Activated naive CD8-positive, alpha-beta T cell treated with anti-CD3 and anti-CD28 coated beads, Interleukin-2, amount 10 ng/mL, durations not matched to agents 7 days and 5 days (primary cell): Measurements from ENCODE around the gene FTSJ1. TPM values are rescaled to one million over a fixed set of nuclear protein-coding genes. Genes with fewer than 3 reads are reported as not detected.
"Not testable (repeated sequence)": the region's sequence is repeated elsewhere in the genome, so short reads cannot be mapped to it uniquely, and the experiment has no call there.

Source experiments
- ATAC-seq: fragments of 150-1000 bp; cut with Tn5 transposase; one replicate; pipeline ENCODE4 v1.10.0; 2021; ENCODE audit warnings: low read depth, moderate library complexity
- POLR2A ChIA-PET: fragments of 350-600 bp; sonication (Branson Sonifier 250); formaldehyde crosslinking; loops from one replicate; lab custom pipeline; 2021; ENCODE audit warnings: antibody characterized with exemption; lab: Charles Lee
- DNase-seq: peaks from one replicate; pipeline ENCODE4 v3.0.0; 2021
- H3K27ac Mint-ChIP-seq: one replicate; pipeline ENCODE4 v1.8.0; 2022; ENCODE audit warnings: mild to moderate bottlenecking, mixed read lengths
- H3K27me3 Mint-ChIP-seq: one replicate; pipeline ENCODE4 v1.8.0; 2022; ENCODE audit warnings: mild to moderate bottlenecking, moderate library complexity, mixed read lengths
- H3K36me3 Mint-ChIP-seq: one replicate; pipeline ENCODE4 v1.8.0; 2021; ENCODE audit warnings: mild to moderate bottlenecking, mixed read lengths
- H3K4me1 Mint-ChIP-seq: one replicate; pipeline ENCODE4 v1.8.0; 2021; ENCODE audit warnings: mixed read lengths
- H3K4me3 Mint-ChIP-seq: one replicate; pipeline ENCODE4 v1.8.0; 2022; ENCODE audit warnings: mild to moderate bottlenecking, moderate library complexity, mixed read lengths
- H3K9me3 Mint-ChIP-seq: one replicate; pipeline ENCODE4 v1.8.0; 2021; ENCODE audit warnings: mixed read lengths
- total RNA-seq, 2 experiments: library from RNA; stranded (reverse); gene quantifications; one replicate each; pipeline ENCODE4 v1.2.3, GENCODE V29; 2021

Gene FTSJ1
- total RNA-seq, 2 experiments from 2014 or later: 56.2 to 59.2 TPM

- Mint-ChIP-seq H3K27ac (peak overlapping the region; percentile 76), H3K27me3 (no peaks in the 10 kb centered on the region), H3K36me3 (peaks cover 23% of the 10 kb centered on the region), H3K4me3 (peak overlapping the region; percentile 92), H3K9me3 (no peaks in the 10 kb centered on the region), H3K4me1 (peaks cover 30% of the 10 kb centered on the region)
- DNase-seq: no peak
- POLR2A ChIA-PET: no interaction called here
- ATAC-seq: no peak
These were observed 47.7 kb downstream of the FTSJ1 start for GRCh38 chrX:48523682-48524081.

- H3K27ac Mint-ChIP-seq, ATAC-seq, DNase-seq, H3K9me3 Mint-ChIP-seq, H3K27me3 Mint-ChIP-seq: not testable (repeated sequence)
- Mint-ChIP-seq H3K36me3 (peaks cover 22% of the 10 kb centered on the region), H3K4me3 (peak overlapping the region; percentile 54), H3K4me1 (peaks cover 15% of the 10 kb centered on the region)
- POLR2A ChIA-PET: interaction anchor here (1.4 to 1.5 kb wide), 2 partner anchors 51 to 58 kb away, joined by 3 to 4 read pairs; no protein-coding TSS in a partner anchor
These were observed 49.9 kb downstream of the FTSJ1 start for GRCh38 chrX:48525853-48526252.

- no peak overlapping the region for H3K27ac Mint-ChIP-seq
- ATAC-seq (no peak), DNase-seq (no peak)
- no peaks in the 10 kb centered on the region for H3K27me3 Mint-ChIP-seq
- POLR2A ChIA-PET: interaction anchor here (4.7 kb wide), 1 partner anchor 8 kb away, joined by 21 read pairs; the partner anchor contains the start of gene TBC1D25
- H3K4me3 Mint-ChIP-seq: no peak overlapping the region
- H3K36me3 Mint-ChIP-seq: peaks cover 25% of the 10 kb centered on the region
- peaks cover 22% of the 10 kb centered on the region for H3K4me1 Mint-ChIP-seq
- no peaks in the 10 kb centered on the region for H3K9me3 Mint-ChIP-seq
These were observed 54.7 kb downstream of the FTSJ1 start for GRCh38 chrX:48530736-48531135.

GRCh38 chrX:48531358-48531959 is 55.5 kb downstream of the FTSJ1 start:
- H3K27ac Mint-ChIP-seq: peak overlapping the region; percentile 74
- H3K36me3 Mint-ChIP-seq: peaks cover 24% of the 10 kb centered on the region
- peak overlapping the region; percentile 19 for H3K4me3 Mint-ChIP-seq
- POLR2A ChIA-PET: interaction anchor here (4.7 kb wide), 1 partner anchor 8 kb away, joined by 21 read pairs; the partner anchor contains the start of gene TBC1D25
- ATAC-seq (peak; percentile 58), DNase-seq (no peak)
- peaks cover 22% of the 10 kb centered on the region for H3K4me1 Mint-ChIP-seq
- no peaks in the 10 kb centered on the region for H3K9me3 Mint-ChIP-seq
- H3K27me3 Mint-ChIP-seq: no peaks in the 10 kb centered on the region

GRCh38 chrX:48532161-48532560 is 56.2 kb downstream of the FTSJ1 start:
- Mint-ChIP-seq H3K4me1 (peaks cover 19% of the 10 kb centered on the region), H3K36me3 (peaks cover 22% of the 10 kb centered on the region), H3K4me3 (no peak overlapping the region), H3K27me3 (no peaks in the 10 kb centered on the region), H3K27ac (peak overlapping the region; percentile 74), H3K9me3 (no peaks in the 10 kb centered on the region)
- DNase-seq: no peak
- POLR2A ChIA-PET: interaction anchor here (4.7 kb wide), 1 partner anchor 7 kb away, joined by 21 read pairs; the partner anchor contains the start of gene TBC1D25
- ATAC-seq: no peak

- DNase-seq (no peak), ATAC-seq (no peak)
- Mint-ChIP-seq H3K36me3 (peaks cover 22% of the 10 kb centered on the region), H3K9me3 (no peaks in the 10 kb centered on the region), H3K4me3 (no peak overlapping the region), H3K4me1 (peaks cover 19% of the 10 kb centered on the region), H3K27me3 (no peaks in the 10 kb centered on the region), H3K27ac (peak overlapping the region; percentile 10)
- POLR2A ChIA-PET: no interaction called here
These were observed 57.2 kb downstream of the FTSJ1 start for GRCh38 chrX:48533165-48533564.

Other genes with a start within 250 kb of the FTSJ1 start
- gene SSX1, start 220.8 kb upstream of the FTSJ1 start, total RNA-seq: not detected
- gene SSX3, start 119.5 kb upstream of the FTSJ1 start, total RNA-seq: not detected
- not detected for gene SSX4, start 92.7 kb upstream of the FTSJ1 start, total RNA-seq
- gene SSX4B, start 64.2 kb upstream of the FTSJ1 start, total RNA-seq: not detected
- gene SLC38A5, start 5.9 kb upstream of the FTSJ1 start, total RNA-seq: 10 to 100 TPM; 58.8 to 62.6 TPM
- 10 to 100 TPM; 23.9 to 24.1 TPM for gene PORCN, start 32.8 kb downstream of the FTSJ1 start, total RNA-seq
- 100 to 1,000 TPM; 200 to 214 TPM for gene EBP, start 45.6 kb downstream of the FTSJ1 start, total RNA-seq
- 10 to 100 TPM; 22.5 to 22.6 TPM for gene TBC1D25, start 63.5 kb downstream of the FTSJ1 start, total RNA-seq
- gene RBM3, start 98.3 kb downstream of the FTSJ1 start, total RNA-seq: 100 to 1,000 TPM; 159 to 164 TPM
- 10 to 100 TPM; 45.6 to 52.0 TPM for gene WDR13, start 121.3 kb downstream of the FTSJ1 start, total RNA-seq
- gene WAS, start 207.6 kb downstream of the FTSJ1 start, total RNA-seq: 100 to 1,000 TPM; 142 to 146 TPM
- 10 to 100 TPM; 25.4 to 26.8 TPM for gene SUV39H1, start 220.5 kb downstream of the FTSJ1 start, total RNA-seq